Measurements from ENCODE around the gene PTPRG. TPM values are rescaled to one million over a fixed set of nuclear protein-coding genes. Genes with fewer than 3 reads are reported as not detected.

The PTPRG gene
- total RNA-seq, 1 experiment from 2014 or later: 32.1 TPM

DNA sequence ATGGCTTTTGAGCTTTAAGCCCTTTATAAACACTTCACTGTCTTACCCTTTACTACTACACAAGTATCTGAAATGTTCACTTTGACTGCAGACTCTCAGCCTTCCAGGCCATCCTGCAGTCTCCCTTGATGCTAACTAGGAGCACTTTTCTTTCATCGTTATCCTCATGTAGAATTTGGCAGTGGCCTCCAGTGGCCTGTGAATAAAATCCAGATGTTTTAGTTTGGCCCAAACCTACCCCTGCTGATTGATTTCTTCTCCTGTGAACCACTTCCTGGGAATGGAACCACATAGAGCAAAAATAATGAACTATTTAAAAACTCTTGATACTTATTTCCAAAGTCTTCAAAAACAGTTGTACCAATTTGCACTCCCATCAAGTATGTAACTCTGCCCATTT, 540.1 kb downstream of the PTPRG start:
- no peaks in the 10 kb centered on the region for H3K36me3 ChIP-seq (ENCODE audit: control insufficient read depth in 1 of 2, insufficient read depth in 2 of 2, low read length in 2 of 2)
- ChIA-PET POLR2A (no interaction called here), RAD21 (ENCODE audit: low non-redundant PET in 1 of 2, low total read pairs in 2 of 2, uncharacterized antibody in 2 of 2, unreplicated experiment in 2 of 2) (no interaction called here), CTCF (no interaction called here)
- no peaks in the 10 kb centered on the region for H3K4me1 ChIP-seq (ENCODE audit: control insufficient read depth in 1 of 2, insufficient read depth in 2 of 2, low read length in 2 of 2)
- no peak for DNase-seq (ENCODE audit: low read depth, low spot score)
- TF ChIP-seq YY1 (IDR thresholded peaks at IDR 0.05; ENCODE audit: extremely low read depth, insufficient replicate concordance, low read depth, low read length) (no peak), SIN3A (IDR thresholded peaks at IDR 0.05; ENCODE audit: low read depth) (no peak), FOSL1 (IDR thresholded peaks at IDR 0.05; ENCODE audit: low read depth) (no peak), SRF (IDR thresholded peaks at IDR 0.05; ENCODE audit: low read depth) (no peak)
- TF ChIP-seq, protein P1, sequence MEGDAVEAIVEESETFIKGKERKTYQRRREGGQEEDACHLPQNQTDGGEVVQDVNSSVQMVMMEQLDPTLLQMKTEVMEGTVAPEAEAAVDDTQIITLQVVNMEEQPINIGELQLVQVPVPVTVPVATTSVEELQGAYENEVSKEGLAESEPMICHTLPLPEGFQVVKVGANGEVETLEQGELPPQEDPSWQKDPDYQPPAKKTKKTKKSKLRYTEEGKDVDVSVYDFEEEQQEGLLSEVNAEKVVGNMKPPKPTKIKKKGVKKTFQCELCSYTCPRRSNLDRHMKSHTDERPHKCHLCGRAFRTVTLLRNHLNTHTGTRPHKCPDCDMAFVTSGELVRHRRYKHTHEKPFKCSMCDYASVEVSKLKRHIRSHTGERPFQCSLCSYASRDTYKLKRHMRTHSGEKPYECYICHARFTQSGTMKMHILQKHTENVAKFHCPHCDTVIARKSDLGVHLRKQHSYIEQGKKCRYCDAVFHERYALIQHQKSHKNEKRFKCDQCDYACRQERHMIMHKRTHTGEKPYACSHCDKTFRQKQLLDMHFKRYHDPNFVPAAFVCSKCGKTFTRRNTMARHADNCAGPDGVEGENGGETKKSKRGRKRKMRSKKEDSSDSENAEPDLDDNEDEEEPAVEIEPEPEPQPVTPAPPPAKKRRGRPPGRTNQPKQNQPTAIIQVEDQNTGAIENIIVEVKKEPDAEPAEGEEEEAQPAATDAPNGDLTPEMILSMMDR (IDR thresholded peaks at IDR 0.05 in 2 of 3, conservative IDR thresholded peaks at IDR 0.05 in 1 of 3; ENCODE audit: borderline replicate concordance in 1 of 3, insufficient read depth in 1 of 3, low read depth in 2 of 3, low read length in 2 of 3): no peak
- TF ChIP-seq, protein P2, sequence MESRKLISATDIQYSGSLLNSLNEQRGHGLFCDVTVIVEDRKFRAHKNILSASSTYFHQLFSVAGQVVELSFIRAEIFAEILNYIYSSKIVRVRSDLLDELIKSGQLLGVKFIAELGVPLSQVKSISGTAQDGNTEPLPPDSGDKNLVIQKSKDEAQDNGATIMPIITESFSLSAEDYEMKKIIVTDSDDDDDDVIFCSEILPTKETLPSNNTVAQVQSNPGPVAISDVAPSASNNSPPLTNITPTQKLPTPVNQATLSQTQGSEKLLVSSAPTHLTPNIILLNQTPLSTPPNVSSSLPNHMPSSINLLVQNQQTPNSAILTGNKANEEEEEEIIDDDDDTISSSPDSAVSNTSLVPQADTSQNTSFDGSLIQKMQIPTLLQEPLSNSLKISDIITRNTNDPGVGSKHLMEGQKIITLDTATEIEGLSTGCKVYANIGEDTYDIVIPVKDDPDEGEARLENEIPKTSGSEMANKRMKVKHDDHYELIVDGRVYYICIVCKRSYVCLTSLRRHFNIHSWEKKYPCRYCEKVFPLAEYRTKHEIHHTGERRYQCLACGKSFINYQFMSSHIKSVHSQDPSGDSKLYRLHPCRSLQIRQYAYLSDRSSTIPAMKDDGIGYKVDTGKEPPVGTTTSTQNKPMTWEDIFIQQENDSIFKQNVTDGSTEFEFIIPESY (IDR thresholded peaks at IDR 0.05; ENCODE audit: extremely low read depth, insufficient replicate concordance, low read length): no peak
- BruUV-seq (replicated peaks): no TSS peak
- H3K4me2 ChIP-seq (ENCODE audit: low read length): no peak overlapping the region
- H3K9me2 ChIP-seq (ENCODE audit: insufficient read depth): no peaks in the 10 kb centered on the region
- no peaks in the 10 kb centered on the region for H3K79me2 ChIP-seq (ENCODE audit: insufficient read depth, low read length)
- H3K27ac ChIP-seq (ENCODE audit: low read depth, low read length): no peak overlapping the region
- H4K20me1 ChIP-seq (ENCODE audit: insufficient read depth): no peaks in the 10 kb centered on the region
- no peak overlapping the region for H3K4me3 ChIP-seq (replicated peaks in 1 of 2; ENCODE audit: low read depth in 1 of 2, low read length in 2 of 2)
- no peak for ATAC-seq
- H3K9me3 ChIP-seq (ENCODE audit: control insufficient read depth in 1 of 2, insufficient read depth in 1 of 2, low read depth in 1 of 2, low read length in 2 of 2): no peaks in the 10 kb centered on the region
- intact Hi-C loops (cut with micrococcal nuclease): no loop called here
- H3K9ac ChIP-seq (ENCODE audit: low read length): no peak overlapping the region
- no peak overlapping the region for H2AFZ ChIP-seq (ENCODE audit: low read depth, low read length, poor library complexity, severe bottlenecking)
- H3K27me3 ChIP-seq (ENCODE audit: insufficient read depth, low read length): no peaks in the 10 kb centered on the region
